GOT3 (cell line): ENCODE data around the gene MYLK4.
A peak's percentile ranks its signal among the peaks of the same experiment; 100 is the strongest.

Experiments
- DNase-seq: peaks from one replicate; lab custom pipeline; 2025; ENCODE audit warnings: mixed read lengths; lab: John Stamatoyannopoulos, UW

Gene MYLK4

DNA sequence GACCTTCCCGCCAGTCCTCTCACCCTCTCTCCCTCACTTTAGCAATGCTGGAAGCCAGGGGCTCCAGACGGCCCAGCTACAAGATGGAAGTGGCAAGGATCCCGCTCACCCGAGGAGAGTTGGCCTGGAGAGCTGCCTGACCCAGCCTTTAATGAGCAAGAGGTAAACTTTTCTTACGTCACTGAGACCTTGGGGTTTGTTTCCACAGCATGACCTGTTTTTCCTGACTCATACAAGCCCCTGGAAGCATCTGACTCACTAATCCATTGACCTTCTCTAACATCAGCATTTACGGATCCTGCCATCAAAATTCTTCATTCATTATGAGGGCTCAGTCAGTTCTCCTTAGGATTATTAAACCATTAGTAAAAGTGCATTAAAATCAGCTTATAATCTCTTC, 120.4 kb downstream of the MYLK4 start:
- peak; percentile 29 for DNase-seq

DNA sequence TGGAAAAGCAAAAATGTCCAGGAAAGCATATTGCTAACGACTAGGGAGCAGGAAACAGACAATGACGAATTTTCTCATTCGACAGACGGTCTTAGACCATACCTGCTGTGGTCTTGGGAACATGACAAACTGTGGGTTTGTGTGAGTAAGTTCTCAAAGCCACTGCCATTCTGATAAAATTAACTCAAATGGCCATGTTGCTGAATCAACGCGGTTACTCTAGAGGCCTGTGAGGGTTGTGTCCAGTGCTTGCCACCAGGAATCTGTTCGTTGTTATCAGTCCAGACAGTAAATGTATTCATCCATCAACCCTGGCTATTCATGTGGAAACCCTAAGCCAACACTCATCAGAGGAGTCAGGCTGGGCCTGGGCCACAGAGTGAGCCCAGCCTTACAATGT, 124.3 kb downstream of the MYLK4 start:
- DNase-seq, result no peak

DNA sequence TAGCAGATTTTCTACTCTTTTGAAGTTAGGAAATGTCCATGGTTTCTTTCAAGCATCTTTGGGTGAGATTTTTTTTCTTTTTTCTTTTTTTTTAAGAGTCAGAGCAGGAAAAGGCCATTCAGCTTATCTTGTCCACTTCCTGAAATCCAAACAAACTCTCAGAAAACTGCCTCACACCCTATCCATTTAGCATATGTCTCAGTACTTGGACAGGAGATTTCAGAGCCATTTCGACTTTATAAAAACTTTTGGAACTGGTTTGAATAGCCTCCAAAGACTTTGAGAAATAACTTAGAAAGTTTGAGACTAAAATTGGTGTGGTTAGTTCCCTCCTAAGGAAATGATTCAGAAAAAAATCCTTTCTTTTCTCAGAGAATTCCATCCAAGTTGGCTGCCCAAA, 125.1 kb downstream of the MYLK4 start:
- DNase-seq, result no peak

DNA sequence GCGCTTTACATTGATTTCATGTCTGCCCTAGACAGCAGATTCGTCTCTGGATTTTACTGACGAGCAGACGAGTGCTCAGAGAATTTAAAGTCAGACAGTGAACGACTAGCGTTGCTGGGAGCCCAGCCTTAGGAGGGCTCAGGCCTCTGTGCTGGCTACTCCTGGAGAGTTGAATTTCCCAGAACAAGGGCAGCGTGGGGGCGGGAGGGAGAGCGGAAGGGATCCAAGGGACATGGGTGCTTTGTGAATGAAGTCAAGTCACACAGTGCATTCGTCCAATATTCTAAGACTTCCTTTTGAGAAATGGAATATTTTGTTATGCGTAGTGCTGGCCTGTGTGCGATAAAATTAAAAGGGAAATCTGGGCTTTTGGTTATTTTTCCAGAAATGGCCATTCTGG, 126.5 kb downstream of the MYLK4 start:
- DNase-seq, result no peak

DNA sequence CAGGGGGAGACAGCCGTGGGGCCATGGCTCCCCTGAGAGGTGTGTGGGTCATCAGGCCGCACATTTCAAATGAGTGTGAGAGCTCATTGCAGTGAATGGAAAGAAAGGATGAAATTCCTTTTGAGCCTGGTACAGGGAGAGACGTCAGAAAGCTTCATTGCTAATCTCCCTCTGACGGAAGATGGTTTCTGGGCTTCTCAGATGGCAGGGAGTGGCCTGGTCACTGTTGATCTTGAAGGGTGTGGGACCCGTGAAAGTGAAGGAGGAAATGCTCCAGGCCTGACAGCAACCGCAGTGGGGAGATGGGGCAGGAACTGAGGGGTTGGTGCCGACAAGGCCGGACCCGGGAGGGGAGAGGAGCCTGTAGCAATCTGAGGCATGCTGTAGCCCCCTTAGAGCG, 127.4 kb downstream of the MYLK4 start:
- no peak for DNase-seq

DNA sequence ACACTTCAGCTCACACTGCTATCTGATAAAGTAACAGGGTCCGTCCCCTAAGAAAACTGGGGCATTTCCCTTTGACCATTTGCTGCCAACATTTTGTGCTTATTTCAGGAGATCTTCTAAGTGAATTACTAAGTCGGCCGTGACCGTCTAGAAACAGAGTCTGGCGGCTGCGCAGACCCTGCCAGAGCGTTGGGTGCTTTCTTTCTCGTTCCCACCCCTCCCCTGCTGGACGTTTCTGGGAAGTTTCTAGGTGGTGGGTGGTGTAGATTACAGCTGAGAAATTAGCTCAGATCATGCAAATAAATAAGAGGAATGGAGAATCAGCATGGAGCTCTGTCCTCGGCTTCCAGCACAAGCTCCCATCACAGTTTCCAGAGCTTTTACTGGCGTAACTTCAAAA, 128.1 kb downstream of the MYLK4 start:
- no peak for DNase-seq

DNA sequence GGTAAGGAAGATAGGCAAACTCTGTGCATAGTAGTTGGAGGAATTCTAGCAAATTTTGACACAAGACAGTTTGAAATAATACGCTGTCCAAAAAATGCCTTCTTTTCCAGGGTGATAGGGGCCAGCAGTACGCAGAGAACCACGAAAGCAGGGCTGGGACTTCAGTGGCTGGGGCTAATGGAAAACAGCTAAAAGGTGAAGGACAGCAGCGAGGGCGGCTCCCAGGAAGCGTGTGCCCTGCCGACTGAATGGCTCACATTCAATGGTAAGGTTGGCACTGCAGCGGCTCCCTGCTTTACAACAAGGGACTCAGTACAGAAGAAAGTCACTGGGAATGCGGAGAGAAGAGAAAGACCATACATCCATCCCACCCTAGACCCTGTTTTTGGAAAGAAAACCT, 131.1 kb downstream of the MYLK4 start:
- DNase-seq, result no peak

DNA sequence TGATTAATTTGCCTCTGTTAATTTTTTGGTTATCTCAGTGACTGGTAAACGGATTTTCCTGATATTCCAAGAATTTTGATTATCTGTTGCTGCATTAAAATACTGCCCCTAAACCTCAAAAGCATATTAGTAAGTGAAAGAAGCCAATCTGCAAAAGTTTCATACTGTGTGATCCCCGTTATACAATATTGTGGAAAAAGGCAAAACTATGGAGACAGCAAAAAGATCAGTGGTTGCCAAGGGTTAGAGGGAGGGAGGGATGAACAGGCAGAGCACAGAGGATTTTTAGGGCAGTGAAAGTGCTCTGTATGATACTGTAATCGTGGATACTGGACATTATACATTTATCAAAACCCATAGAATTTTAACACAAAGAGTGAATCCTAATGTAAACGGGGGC, 133.0 kb downstream of the MYLK4 start:
- no peak for DNase-seq

DNA sequence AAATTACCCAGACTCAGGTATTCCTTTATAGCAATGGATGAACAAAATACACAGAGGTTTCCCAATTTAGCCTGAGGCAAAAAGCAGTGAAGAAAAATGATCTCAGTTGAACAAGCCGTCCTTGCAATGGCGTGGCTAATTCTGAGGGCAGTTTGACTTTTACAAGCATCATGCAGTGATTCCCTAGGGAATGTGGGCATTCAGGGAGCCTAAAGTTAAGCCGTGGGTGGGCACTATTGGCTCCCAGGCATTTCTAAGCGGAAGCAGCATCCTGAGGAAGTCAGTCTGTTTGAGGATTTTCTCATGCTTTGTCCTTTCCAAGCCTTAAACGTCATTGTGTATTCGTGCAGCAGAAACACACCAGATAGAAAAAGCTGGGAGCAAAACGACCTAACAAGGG, 133.9 kb downstream of the MYLK4 start:
- DNase-seq, result no peak

DNA sequence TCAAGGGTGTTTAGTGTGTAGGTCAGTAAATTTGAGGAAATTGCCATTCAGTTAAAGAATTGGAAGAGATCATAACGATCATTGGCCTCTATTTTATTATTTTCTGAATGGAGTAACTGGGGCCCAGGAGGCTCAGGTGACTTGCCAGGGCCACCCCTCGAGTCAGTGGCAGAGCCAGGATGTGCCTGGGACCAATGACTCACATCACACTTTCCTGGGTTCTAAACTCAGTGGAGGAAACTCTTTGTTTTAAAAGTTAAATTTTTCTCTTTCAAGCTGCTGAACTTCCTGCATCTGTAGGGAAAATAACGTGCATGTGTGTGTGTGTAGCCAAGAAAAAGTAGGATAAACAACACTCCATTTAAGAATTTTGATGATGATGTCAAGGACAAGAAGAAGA, 135.5 kb downstream of the MYLK4 start:
- DNase-seq, result no peak

DNA sequence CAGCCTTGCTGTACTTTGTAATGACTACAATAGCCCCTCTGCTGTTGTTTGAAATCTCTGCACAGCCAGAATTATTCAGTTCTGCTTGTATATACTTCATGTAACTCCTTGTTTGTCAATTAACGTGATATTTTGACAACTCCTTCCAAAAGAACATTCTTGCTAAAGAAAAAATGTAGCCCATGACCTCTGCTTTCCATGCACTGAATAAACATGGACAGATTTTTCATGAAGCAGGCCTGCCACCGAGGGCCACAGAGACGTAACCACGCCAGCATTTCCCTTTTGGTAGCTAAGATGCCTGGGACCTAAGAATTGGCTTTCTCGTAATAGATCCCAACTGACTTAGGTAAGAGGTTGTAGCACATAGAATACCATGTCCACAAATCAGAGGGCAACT, 135.9 kb downstream of the MYLK4 start:
- DNase-seq, result no peak

DNA sequence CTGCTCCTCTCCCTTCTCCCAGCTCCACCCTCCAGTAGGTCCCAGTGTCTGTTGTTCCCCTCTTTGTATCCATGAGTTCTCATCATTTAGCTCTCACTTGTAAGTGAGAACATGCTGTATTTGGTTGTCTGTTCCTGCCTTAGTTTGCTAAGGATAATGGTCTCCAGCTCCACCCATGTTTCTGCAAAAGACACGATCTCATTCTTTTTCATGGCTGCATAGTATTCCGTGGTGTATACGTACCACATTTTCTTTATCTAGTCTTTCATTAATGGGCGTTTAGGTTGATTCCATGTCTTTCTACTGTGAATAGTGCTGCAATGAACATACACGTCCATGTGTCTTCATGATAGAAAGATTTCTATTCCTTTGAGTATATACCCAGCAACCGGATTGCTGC, 136.6 kb downstream of the MYLK4 start:
- DNase-seq, result no peak
